Ishikawa (cell line): ENCODE data around the gene CD151.

Source experiments
- CEBPB ChIP-seq: IDR thresholded peaks from 2 replicates; pipeline ENCODE4 v1.6.1; 2012
- EP300 ChIP-seq: IDR thresholded peaks from 2 replicates; pipeline ENCODE4 v1.6.1; 2012; ENCODE audit warnings: borderline replicate concordance
- REST ChIP-seq: IDR thresholded peaks from 2 replicates; pipeline ENCODE4 v1.6.1; 2012; ENCODE audit warnings: low read depth, mild to moderate bottlenecking
- TCF12 ChIP-seq: IDR thresholded peaks from 2 replicates; pipeline ENCODE4 v1.6.1; 2012; ENCODE audit warnings: low read depth

- TF ChIP-seq REST (no peak), EP300 (no peak), CEBPB (no peak), TCF12 (no peak)
Measured at GRCh38 chr11:828506-829175, 4.1 kb upstream of the CD151 start.
